ENCODE results near the gene MYO9A. TPM values are rescaled to one million over a fixed set of nuclear protein-coding genes. Genes with fewer than 3 reads are reported as not detected.
"Not testable (repeated sequence)": the region's sequence is repeated elsewhere in the genome, so short reads cannot be mapped to it uniquely, and the experiment has no call there.

The MYO9A gene
- polyA plus RNA-seq, 3 donors, result 3.9 to 6.6 (median 5.0) TPM

DNA sequence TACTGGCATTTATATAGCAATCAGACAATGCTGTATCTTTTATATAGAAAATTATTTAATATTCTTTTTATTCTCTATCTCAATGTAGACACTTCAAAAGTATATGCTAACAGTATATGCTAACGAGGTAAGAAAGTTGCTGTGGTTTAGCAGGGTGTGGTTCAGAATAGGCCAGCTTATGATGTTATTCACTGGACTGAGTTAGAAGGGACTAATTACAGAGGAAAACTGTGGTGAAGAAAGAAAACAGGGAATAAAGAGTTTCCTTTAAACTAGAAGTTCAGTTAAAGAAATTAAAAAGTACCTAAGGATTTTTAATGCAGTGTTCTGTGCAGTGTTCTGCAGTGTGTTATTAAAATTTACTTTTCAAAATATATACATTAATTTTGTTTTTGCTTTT lies 59.4 kb downstream of the MYO9A start:
- no peak for DNase-seq
- TF ChIP-seq, protein P1, sequence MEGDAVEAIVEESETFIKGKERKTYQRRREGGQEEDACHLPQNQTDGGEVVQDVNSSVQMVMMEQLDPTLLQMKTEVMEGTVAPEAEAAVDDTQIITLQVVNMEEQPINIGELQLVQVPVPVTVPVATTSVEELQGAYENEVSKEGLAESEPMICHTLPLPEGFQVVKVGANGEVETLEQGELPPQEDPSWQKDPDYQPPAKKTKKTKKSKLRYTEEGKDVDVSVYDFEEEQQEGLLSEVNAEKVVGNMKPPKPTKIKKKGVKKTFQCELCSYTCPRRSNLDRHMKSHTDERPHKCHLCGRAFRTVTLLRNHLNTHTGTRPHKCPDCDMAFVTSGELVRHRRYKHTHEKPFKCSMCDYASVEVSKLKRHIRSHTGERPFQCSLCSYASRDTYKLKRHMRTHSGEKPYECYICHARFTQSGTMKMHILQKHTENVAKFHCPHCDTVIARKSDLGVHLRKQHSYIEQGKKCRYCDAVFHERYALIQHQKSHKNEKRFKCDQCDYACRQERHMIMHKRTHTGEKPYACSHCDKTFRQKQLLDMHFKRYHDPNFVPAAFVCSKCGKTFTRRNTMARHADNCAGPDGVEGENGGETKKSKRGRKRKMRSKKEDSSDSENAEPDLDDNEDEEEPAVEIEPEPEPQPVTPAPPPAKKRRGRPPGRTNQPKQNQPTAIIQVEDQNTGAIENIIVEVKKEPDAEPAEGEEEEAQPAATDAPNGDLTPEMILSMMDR (IDR thresholded peaks at IDR 0.05), result no peak
- no peaks in the 10 kb centered on the region for H4K20me1 ChIP-seq (ENCODE audit: insufficient read depth, low read length)
- Mint-ChIP-seq H3K27ac (no peak overlapping the region), H3K4me1 (peaks cover 5% of the 10 kb centered on the region), H3K9me3 (peaks cover 0 to 9% (median 1%) of the 10 kb centered on the region in 7 donors), H3K4me3 (no peak overlapping the region), H3K36me3 (peaks cover 2 to 5% of the 10 kb centered on the region in 2 donors), H3K27me3 (ENCODE audit: low read depth in 3 of 3) (no peaks in the 10 kb centered on the region)
- H3K27ac ChIP-seq (ENCODE audit: low read depth in 1 of 2, low read length in 2 of 2), result no peak overlapping the region
- no peak overlapping the region for H3K4me3 ChIP-seq (replicated peaks in 1 of 3; ENCODE audit: low read depth in 2 of 3, low read length in 3 of 3)
- no peak overlapping the region for H3K4me2 ChIP-seq (replicated peaks; ENCODE audit: extremely low read depth, low read length, poor library complexity, severe bottlenecking)
- no CpG with 5 or more reads among the region's 1 CpG for WGBS (ENCODE audit: insufficient coverage)
- H3K4me1 ChIP-seq (ENCODE audit: control insufficient read depth in 1 of 2, insufficient read depth in 2 of 2, low read length in 2 of 2), result no peaks in the 10 kb centered on the region
- no peaks in the 10 kb centered on the region for H3K36me3 ChIP-seq (replicated peaks in 1 of 2; ENCODE audit: control insufficient read depth in 1 of 2, insufficient read depth in 2 of 2, low read length in 2 of 2)
- no peak overlapping the region for H2AFZ ChIP-seq (ENCODE audit: insufficient read depth, low read depth, low read length, poor library complexity, severe bottlenecking)
- no peaks in the 10 kb centered on the region for H3K27me3 ChIP-seq (ENCODE audit: control insufficient read depth in 2 of 2, insufficient read depth in 2 of 2, low read length in 2 of 2)
- intact Hi-C loops (cut with micrococcal nuclease), result no loop called here
- no peaks in the 10 kb centered on the region for H3K79me2 ChIP-seq (ENCODE audit: insufficient read depth, low read length)
- no peak overlapping the region for H3K9ac ChIP-seq (ENCODE audit: insufficient read depth, low read length, poor library complexity, severe bottlenecking)
- H3K9me3 ChIP-seq (replicated peaks in 1 of 2; ENCODE audit: control insufficient read depth in 1 of 2, insufficient read depth in 1 of 2, low read length in 2 of 2), result no peaks in the 10 kb centered on the region

DNA sequence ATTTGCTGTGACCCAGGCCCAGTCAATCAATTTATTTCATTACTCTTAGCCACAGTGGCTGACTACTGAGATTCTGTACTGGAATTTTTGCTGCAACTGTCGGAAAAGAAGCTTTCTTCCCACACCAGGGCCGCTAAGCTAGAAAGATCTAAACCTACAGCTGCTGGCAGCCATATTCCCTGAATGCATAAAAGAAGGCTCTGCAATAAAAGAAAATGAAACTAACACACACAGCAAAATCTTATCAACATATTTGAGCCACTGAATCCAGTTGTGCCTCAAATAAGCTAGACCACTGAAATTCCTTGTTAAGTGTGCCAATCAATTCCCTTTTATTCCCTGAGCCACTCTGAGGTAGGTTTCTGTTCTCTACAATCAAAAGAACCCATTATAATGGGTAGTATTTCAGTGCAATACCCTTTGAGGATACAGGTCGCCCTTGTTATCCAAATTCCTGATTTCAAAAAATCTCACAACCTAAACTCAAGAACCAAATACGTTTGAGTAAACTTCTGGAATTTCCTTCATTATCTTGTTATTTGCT lies 60.3 kb downstream of the MYO9A start:
- H3K79me2 ChIP-seq (ENCODE audit: insufficient read depth, low read length), result no peaks in the 10 kb centered on the region
- 77% methylated on average over 3 of the region's 4 CpGs for WGBS (ENCODE audit: insufficient coverage)
- Mint-ChIP-seq H3K27me3 (ENCODE audit: low read depth in 3 of 3) (no peaks in the 10 kb centered on the region), H3K9me3 (peaks cover 0 to 8% (median 2%) of the 10 kb centered on the region in 7 donors), H3K4me3 (no peak overlapping the region), H3K27ac (no peak overlapping the region), H3K36me3 (peaks cover 7 to 8% of the 10 kb centered on the region in 2 donors), H3K4me1 (no peaks in the 10 kb centered on the region)
- peaks cover 0 to 2% of the 10 kb centered on the region in 2 donors for H3K9me3 ChIP-seq (replicated peaks in 1 of 2; ENCODE audit: control insufficient read depth in 1 of 2, insufficient read depth in 1 of 2, low read length in 2 of 2)
- H3K27ac ChIP-seq (ENCODE audit: low read depth in 1 of 2, low read length in 2 of 2), result no peak overlapping the region
- TF ChIP-seq, protein P1 (IDR thresholded peaks at IDR 0.05), result no peak
- no peak overlapping the region for H2AFZ ChIP-seq (ENCODE audit: insufficient read depth, low read depth, low read length, poor library complexity, severe bottlenecking)
- H3K27me3 ChIP-seq (ENCODE audit: control insufficient read depth in 2 of 2, insufficient read depth in 2 of 2, low read length in 2 of 2), result no peaks in the 10 kb centered on the region
- intact Hi-C loops (cut with micrococcal nuclease), result no loop called here
- H3K4me2 ChIP-seq (replicated peaks; ENCODE audit: extremely low read depth, low read length, poor library complexity, severe bottlenecking), result no peak overlapping the region
- no peak overlapping the region for H3K4me3 ChIP-seq (replicated peaks in 1 of 3; ENCODE audit: low read depth in 2 of 3, low read length in 3 of 3)
- no peak overlapping the region for H3K9ac ChIP-seq (ENCODE audit: insufficient read depth, low read length, poor library complexity, severe bottlenecking)
- no peaks in the 10 kb centered on the region for H3K36me3 ChIP-seq (replicated peaks in 1 of 2; ENCODE audit: control insufficient read depth in 1 of 2, insufficient read depth in 2 of 2, low read length in 2 of 2)
- no peaks in the 10 kb centered on the region for H3K4me1 ChIP-seq (ENCODE audit: control insufficient read depth in 1 of 2, insufficient read depth in 2 of 2, low read length in 2 of 2)
- no peak for DNase-seq
- no peaks in the 10 kb centered on the region for H4K20me1 ChIP-seq (ENCODE audit: insufficient read depth, low read length)

DNA sequence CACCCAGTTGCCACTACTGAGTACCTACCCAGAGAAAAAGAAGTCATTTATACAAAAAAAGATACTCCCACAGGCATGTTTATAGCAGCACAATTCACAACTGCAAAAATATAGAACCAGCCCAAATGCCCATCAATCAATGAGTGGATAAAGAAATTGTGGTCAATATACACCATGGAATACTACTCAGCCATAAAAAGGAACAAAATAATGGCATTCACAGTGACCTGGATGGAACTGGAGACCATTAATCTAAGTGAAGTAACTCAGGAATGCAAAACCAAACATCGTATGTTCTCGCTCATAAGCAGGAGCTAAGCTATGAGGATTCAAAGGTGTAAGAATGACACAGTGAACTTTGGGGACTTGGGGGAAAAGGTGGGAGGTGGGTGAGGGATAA lies 61.7 kb downstream of the MYO9A start:
- not testable (repeated sequence) for H3K27ac Mint-ChIP-seq

More for the DNA sequence above, 61.7 kb downstream of the MYO9A start:
- H3K79me2 ChIP-seq (ENCODE audit: insufficient read depth, low read length); H3K4me3 ChIP-seq (replicated peaks in 1 of 3; ENCODE audit: low read depth in 2 of 3, low read length in 3 of 3); H3K27me3 Mint-ChIP-seq (ENCODE audit: low read depth in 3 of 3); H3K4me3 Mint-ChIP-seq; H3K4me2 ChIP-seq (replicated peaks; ENCODE audit: extremely low read depth, low read length, poor library complexity, severe bottlenecking); H3K4me1 Mint-ChIP-seq; intact Hi-C loops (cut with micrococcal nuclease); H3K27ac ChIP-seq (ENCODE audit: low read depth in 1 of 2, low read length in 2 of 2); H3K9ac ChIP-seq (ENCODE audit: insufficient read depth, low read length, poor library complexity, severe bottlenecking); DNase-seq; H3K4me1 ChIP-seq (ENCODE audit: control insufficient read depth in 1 of 2, insufficient read depth in 2 of 2, low read length in 2 of 2); H3K36me3 Mint-ChIP-seq; H3K27me3 ChIP-seq (ENCODE audit: control insufficient read depth in 2 of 2, insufficient read depth in 2 of 2, low read length in 2 of 2); H4K20me1 ChIP-seq (ENCODE audit: insufficient read depth, low read length); H3K36me3 ChIP-seq (replicated peaks in 1 of 2; ENCODE audit: control insufficient read depth in 1 of 2, insufficient read depth in 2 of 2, low read length in 2 of 2); H2AFZ ChIP-seq (ENCODE audit: insufficient read depth, low read depth, low read length, poor library complexity, severe bottlenecking): not testable (repeated sequence)
- peaks cover 0 to 11% (median 2%) of the 10 kb centered on the region in 7 donors for H3K9me3 Mint-ChIP-seq
- 100% methylated on average over 1 of the region's 2 CpGs for WGBS (ENCODE audit: insufficient coverage)
- H3K9me3 ChIP-seq (replicated peaks in 1 of 2; ENCODE audit: control insufficient read depth in 1 of 2, insufficient read depth in 1 of 2, low read length in 2 of 2), result peaks cover 0 to 13% of the 10 kb centered on the region in 2 donors
